Posterior vena cava (tissue), 2 donors: ENCODE data around the gene ENPP6. TPM values are rescaled to one million over a fixed set of nuclear protein-coding genes. Genes with fewer than 3 reads are reported as not detected.

ENCODE experiments used
- DNase-seq: peaks from one replicate; pipeline ENCODE4 v3.0.0-alpha.2; 2020; ENCODE audit warnings: low spot score
- intact Hi-C, 2 donors: fragments of 100-400 bp; cut with DNase I; formaldehyde crosslinking; loops; one replicate each; pipeline versions ENCODE4 v1.14.1 to v1.14.2; 2022 to 2023
- long read RNA-seq, 2 donors: library from polyadenylated mRNA; unstranded; transcript quantifications; one replicate each; pipeline ENCODE4 v2.0.0, GENCODE V29; 2020 to 2021
- total RNA-seq, 2 donors: library from RNA; stranded (reverse); fragmentation: NEBNext Ultra II Directional; extraction: Animal tissue kit (Norgen Biotek cat#: 25700); gene quantifications; one replicate each; pipeline ENCODE4 v1.2.1, GENCODE V29; 2021
- donor health status: DM: yes; HTN: yes; CAD: no.
- donor health status: DM: yes; HTN: yes; CAD: no.

Gene ENPP6
- total RNA-seq, result under 1 TPM; 0.19 to 0.83 TPM
- long read RNA-seq, donor 1, result 0 reads
- long read RNA-seq, donor 2, partial matches to known transcripts, result 2 of 2 reads
- long read RNA-seq, donor 2, other reads (novel, unspliced or antisense), result 0 of 2 reads

- intact Hi-C loops, result no loop called here
- DNase-seq, result no peak
These were observed at the start of gene ENPP6 for GRCh38 chr4:184217634-184218033. Gene ENPP6 (minus strand): TSS chr4:184217873. CDS start chr4:184217819, 54 bp downstream.

- no peak for DNase-seq
- intact Hi-C loops, result loop anchor here in 1 of 2 donors (5.0 kb wide), 1 partner anchor 275 kb away; no protein-coding TSS in a partner anchor
These were observed 49.5 kb upstream of the ENPP6 start for GRCh38 chr4:184267206-184267608.

GRCh38 chr4:184265546-184266351 lies 48.1 kb upstream of the ENPP6 start:
- no peak for DNase-seq
- intact Hi-C loops, result loop anchor here in 1 of 2 donors (5.0 kb wide), 1 partner anchor 277 kb away; no protein-coding TSS in a partner anchor

GRCh38 chr4:184263910-184264732 lies 46.4 kb upstream of the ENPP6 start:
- intact Hi-C loops, result no loop called here
- peak; percentile 98 for DNase-seq

GRCh38 chr4:184263461-184263860 lies 45.8 kb upstream of the ENPP6 start:
- intact Hi-C loops, result no loop called here
- DNase-seq, result no peak

- DNase-seq, result no peak
- intact Hi-C loops, result no loop called here
These were observed 45.2 kb upstream of the ENPP6 start for GRCh38 chr4:184262901-184263300.

GRCh38 chr4:184261246-184261645 lies 43.6 kb upstream of the ENPP6 start:
- no peak for DNase-seq
- intact Hi-C loops, result no loop called here

- no peak for DNase-seq
- intact Hi-C loops, result no loop called here
These were observed 42.2 kb upstream of the ENPP6 start for GRCh38 chr4:184259866-184260265.

- intact Hi-C loops, result no loop called here
- DNase-seq, result no peak
These were observed 41.4 kb upstream of the ENPP6 start for GRCh38 chr4:184259081-184259480.

- no peak for DNase-seq
- intact Hi-C loops, result no loop called here
These were observed 38.4 kb upstream of the ENPP6 start for GRCh38 chr4:184255871-184256642.

GRCh38 chr4:184255361-184255760 lies 37.7 kb upstream of the ENPP6 start:
- DNase-seq, result no peak
- intact Hi-C loops, result no loop called here

- intact Hi-C loops, result no loop called here
- no peak for DNase-seq
These were observed 35.4 kb upstream of the ENPP6 start for GRCh38 chr4:184253072-184253420.

- DNase-seq, result no peak
- intact Hi-C loops, result no loop called here
These were observed 34.7 kb upstream of the ENPP6 start for GRCh38 chr4:184252136-184253071.

- no peak for DNase-seq
- intact Hi-C loops, result no loop called here
These were observed 34.0 kb upstream of the ENPP6 start for GRCh38 chr4:184251670-184251980.

- intact Hi-C loops, result no loop called here
- no peak for DNase-seq
These were observed 33.4 kb upstream of the ENPP6 start for GRCh38 chr4:184250795-184251669.

- intact Hi-C loops, result no loop called here
These were observed 30.5 kb upstream of the ENPP6 start for GRCh38 chr4:184248216-184248615.

GRCh38 chr4:184247421-184247820 lies 29.7 kb upstream of the ENPP6 start:
- intact Hi-C loops, result no loop called here
- no peak for DNase-seq

More at GRCh38 chr4:184248216-184248615, 30.5 kb upstream of the ENPP6 start:
- no peak for DNase-seq

GRCh38 chr4:184246426-184246825 lies 28.8 kb upstream of the ENPP6 start:
- intact Hi-C loops, result no loop called here
- no peak for DNase-seq
